ENCODE measurements around the gene RAPGEFL1. TPM values are rescaled to one million over a fixed set of nuclear protein-coding genes. Genes with fewer than 3 reads are reported as not detected.
A peak's percentile ranks its signal among the peaks of the same experiment; 100 is the strongest.

The RAPGEFL1 gene
- total RNA-seq, 2 experiments from 2014 or later: 7.7 to 9.4 TPM

DNA sequence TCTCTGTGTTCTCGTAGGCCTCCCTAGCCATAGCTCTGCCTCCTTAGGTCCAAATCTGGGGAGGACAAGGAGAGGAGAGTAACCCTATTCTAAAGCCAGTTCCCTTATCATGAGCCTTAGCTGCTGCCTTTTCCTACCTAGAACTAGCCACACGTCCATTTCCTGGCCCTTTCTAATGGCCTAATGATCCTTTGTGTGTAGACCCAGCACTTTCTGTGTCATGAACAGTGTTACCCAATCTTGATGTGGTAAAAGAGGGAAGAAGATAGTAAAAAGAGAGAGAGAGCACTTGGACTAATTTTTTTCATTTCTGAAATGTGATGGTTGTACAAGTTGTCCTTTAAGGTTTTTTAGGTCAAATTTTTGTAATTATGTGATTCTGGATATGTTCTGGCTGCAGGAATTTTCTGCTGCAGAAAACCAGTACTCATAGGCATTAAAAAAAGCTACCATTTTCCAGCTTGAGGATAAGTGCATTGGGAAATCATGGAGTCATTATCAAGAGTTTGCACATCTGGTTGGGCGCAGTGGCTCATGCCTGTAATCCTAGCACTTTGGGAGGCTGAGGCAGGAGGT, 18.7 kb upstream of the RAPGEFL1 start:
- Histone ChIP-seq H3K27me3 (ENCODE audit: control insufficient read depth in 1 of 2, insufficient read depth in 2 of 2, low read length in 2 of 2) (no peaks in the 10 kb centered on the region), H3K36me3 (ENCODE audit: insufficient read depth, low read length) (peaks cover 64% of the 10 kb centered on the region), H3K4me3 (ENCODE audit: low read length) (no peak overlapping the region), H3K27ac (ENCODE audit: low read depth in 1 of 2, low read length in 2 of 2) (no peak overlapping the region), H3K9me3 (ENCODE audit: control insufficient read depth in 1 of 2, insufficient read depth in 1 of 2, low read length in 2 of 2) (no peaks in the 10 kb centered on the region), H3K4me1 (ENCODE audit: insufficient read depth, low read length) (peaks cover 16% of the 10 kb centered on the region)
- H3K36me3 Mint-ChIP-seq (ENCODE audit: low read depth): peaks cover 58% of the 10 kb centered on the region
- no peak for ATAC-seq (ENCODE audit: poor library complexity)
- TF ChIP-seq, protein P1, sequence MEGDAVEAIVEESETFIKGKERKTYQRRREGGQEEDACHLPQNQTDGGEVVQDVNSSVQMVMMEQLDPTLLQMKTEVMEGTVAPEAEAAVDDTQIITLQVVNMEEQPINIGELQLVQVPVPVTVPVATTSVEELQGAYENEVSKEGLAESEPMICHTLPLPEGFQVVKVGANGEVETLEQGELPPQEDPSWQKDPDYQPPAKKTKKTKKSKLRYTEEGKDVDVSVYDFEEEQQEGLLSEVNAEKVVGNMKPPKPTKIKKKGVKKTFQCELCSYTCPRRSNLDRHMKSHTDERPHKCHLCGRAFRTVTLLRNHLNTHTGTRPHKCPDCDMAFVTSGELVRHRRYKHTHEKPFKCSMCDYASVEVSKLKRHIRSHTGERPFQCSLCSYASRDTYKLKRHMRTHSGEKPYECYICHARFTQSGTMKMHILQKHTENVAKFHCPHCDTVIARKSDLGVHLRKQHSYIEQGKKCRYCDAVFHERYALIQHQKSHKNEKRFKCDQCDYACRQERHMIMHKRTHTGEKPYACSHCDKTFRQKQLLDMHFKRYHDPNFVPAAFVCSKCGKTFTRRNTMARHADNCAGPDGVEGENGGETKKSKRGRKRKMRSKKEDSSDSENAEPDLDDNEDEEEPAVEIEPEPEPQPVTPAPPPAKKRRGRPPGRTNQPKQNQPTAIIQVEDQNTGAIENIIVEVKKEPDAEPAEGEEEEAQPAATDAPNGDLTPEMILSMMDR (IDR thresholded peaks at IDR 0.05): no peak
- H3K27ac Mint-ChIP-seq: peak overlapping the region; percentile 25
- H3K27me3 Mint-ChIP-seq: no peaks in the 10 kb centered on the region
- no peak for DNase-seq
- CTCF ChIA-PET: interaction anchor here (1.6 to 2.2 kb wide), 2 partner anchors 10 to 46 kb away, joined by 4 to 5 read pairs; no protein-coding TSS in a partner anchor
- H3K4me3 Mint-ChIP-seq: no peak overlapping the region
- H3K4me1 Mint-ChIP-seq (ENCODE audit: low read depth): peaks cover 27% of the 10 kb centered on the region
- POLR2A ChIA-PET: interaction anchor here (1.4 kb wide), 1 partner anchor 35 kb away, joined by 3 read pairs; no protein-coding TSS in a partner anchor
- H3K9me3 Mint-ChIP-seq: no peaks in the 10 kb centered on the region
- intact Hi-C loops (cut with DNase I, micrococcal nuclease): no loop called here

DNA sequence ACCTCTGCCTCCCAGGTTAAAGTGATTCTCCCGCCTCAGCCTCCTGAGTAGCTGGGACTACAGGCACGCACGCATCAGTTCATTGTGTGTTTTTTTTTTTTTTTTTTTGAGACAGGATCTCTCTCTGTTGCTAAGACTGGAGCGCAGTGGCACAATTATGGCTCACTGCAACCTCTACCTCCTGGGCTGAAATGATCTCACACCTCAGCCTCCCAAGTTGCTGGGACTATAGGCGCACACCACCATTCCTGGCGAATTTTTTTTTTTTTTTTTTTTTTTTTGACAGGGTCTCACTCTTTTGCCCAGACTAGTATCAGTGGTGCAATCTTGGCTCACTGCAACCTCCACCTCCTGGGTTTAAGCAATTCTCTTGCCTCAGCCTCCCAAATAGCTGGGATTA, 17.8 kb upstream of the RAPGEFL1 start:
- H3K36me3 Mint-ChIP-seq (ENCODE audit: low read depth): peaks cover 55% of the 10 kb centered on the region
- H3K9me3 Mint-ChIP-seq: no peaks in the 10 kb centered on the region
- intact Hi-C loops (cut with DNase I, micrococcal nuclease): no loop called here
- no peak overlapping the region for H3K27ac ChIP-seq (ENCODE audit: low read depth in 1 of 2, low read length in 2 of 2)
- no peak for ATAC-seq (ENCODE audit: poor library complexity)
- no peaks in the 10 kb centered on the region for H3K9me3 ChIP-seq (ENCODE audit: control insufficient read depth in 1 of 2, insufficient read depth in 1 of 2, low read length in 2 of 2)
- no peak overlapping the region for H3K4me3 ChIP-seq (ENCODE audit: low read length)
- TF ChIP-seq, protein P1 (IDR thresholded peaks at IDR 0.05): no peak
- H3K27me3 ChIP-seq (ENCODE audit: control insufficient read depth in 1 of 2, insufficient read depth in 2 of 2, low read length in 2 of 2): no peaks in the 10 kb centered on the region
- H3K4me1 ChIP-seq (ENCODE audit: insufficient read depth, low read length): peaks cover 12% of the 10 kb centered on the region
- H3K27ac Mint-ChIP-seq: no peak overlapping the region
- peaks cover 25% of the 10 kb centered on the region for H3K4me1 Mint-ChIP-seq (ENCODE audit: low read depth)
- CTCF ChIA-PET: interaction anchor here (0.7 to 2.2 kb wide), 3 partner anchors 11 to 133 kb away, joined by 3 to 5 read pairs (median 4); no protein-coding TSS in a partner anchor
- H3K27me3 Mint-ChIP-seq: no peaks in the 10 kb centered on the region
- no peak overlapping the region for H3K4me3 Mint-ChIP-seq
- POLR2A ChIA-PET: interaction anchor here (1.4 kb wide), 1 partner anchor 36 kb away, joined by 3 read pairs; no protein-coding TSS in a partner anchor
- peaks cover 63% of the 10 kb centered on the region for H3K36me3 ChIP-seq (ENCODE audit: insufficient read depth, low read length)
- DNase-seq: no peak

GRCh38 chr17:40167685-40168261, 9.5 kb upstream of the RAPGEFL1 start:
- peaks cover 80% of the 10 kb centered on the region for H3K36me3 ChIP-seq (ENCODE audit: insufficient read depth, low read length)
- H3K27ac ChIP-seq (ENCODE audit: low read depth in 1 of 2, low read length in 2 of 2): no peak overlapping the region
- no peak for ATAC-seq (ENCODE audit: poor library complexity)

More at GRCh38 chr17:40167685-40168261, 9.5 kb upstream of the RAPGEFL1 start:
- no peaks in the 10 kb centered on the region for H3K9me3 ChIP-seq (ENCODE audit: control insufficient read depth in 1 of 2, insufficient read depth in 1 of 2, low read length in 2 of 2)
- Mint-ChIP-seq H3K27ac (peak overlapping the region; percentile 80), H3K27me3 (no peaks in the 10 kb centered on the region), H3K4me1 (ENCODE audit: low read depth) (peaks cover 9% of the 10 kb centered on the region), H3K36me3 (ENCODE audit: low read depth) (peaks cover 88% of the 10 kb centered on the region), H3K4me3 (no peak overlapping the region), H3K9me3 (no peaks in the 10 kb centered on the region)
- no peaks in the 10 kb centered on the region for H3K4me1 ChIP-seq (ENCODE audit: insufficient read depth, low read length)
- no peak overlapping the region for H3K4me3 ChIP-seq (ENCODE audit: low read length)
- intact Hi-C loops (cut with DNase I, micrococcal nuclease): loop anchor here (1.0 to 2.0 kb wide), 6 partner anchors 27 to 155 kb away; partner anchors contain the start of genes THRA (in 2 of the 2) and CASC3 (in 1 of the 2)
- CTCF ChIA-PET: interaction anchor here (0.9 to 3.6 kb wide), 16 partner anchors 13 to 155 kb away, joined by 3 to 96 read pairs (median 6); partner anchors contain the start of genes CASC3 and NR1D1
- POLR2A ChIA-PET: interaction anchor here (0.6 to 2.6 kb wide), 7 partner anchors 45 to 187 kb away, joined by 3 to 49 read pairs (median 5); partner anchors contain the start of genes PSMD3 and WIPF2
- no peak for DNase-seq
- no peaks in the 10 kb centered on the region for H3K27me3 ChIP-seq (ENCODE audit: control insufficient read depth in 1 of 2, insufficient read depth in 2 of 2, low read length in 2 of 2)
- TF ChIP-seq, protein P1 (IDR thresholded peaks at IDR 0.05): no peak
